Osteoblast (primary cell): ENCODE data around the gene SNX18. TPM values are rescaled to one million over a fixed set of nuclear protein-coding genes. Genes with fewer than 3 reads are reported as not detected.

Experiments used
- DNase-seq: peaks from one replicate; pipeline ENCODE4 v3.0.0; 2011; ENCODE audit warnings: low spot score, mixed read lengths; ENCODE audit not compliant: insufficient read length; ENCODE audit errors: missing footprints
- H2AFZ ChIP-seq: 2 replicates; pipeline ENCODE4 v1.6.0; 2011; ENCODE audit warnings: mild to moderate bottlenecking, low read length
- H3K27ac ChIP-seq: 2 replicates; pipeline ENCODE4 v1.5.1; 2011; ENCODE audit warnings: mild to moderate bottlenecking, low read depth, low read length, moderate library complexity
- H3K27me3 ChIP-seq: 2 replicates; pipeline ENCODE4 v1.6.0; 2012; ENCODE audit warnings: mild to moderate bottlenecking, control low read depth, inconsistent platforms, low read length, moderate library complexity; ENCODE audit not compliant: insufficient read depth
- H3K36me3 ChIP-seq: 2 replicates; pipeline ENCODE4 v1.5.1; 2011; ENCODE audit warnings: mild to moderate bottlenecking, low read length, control low read depth, moderate library complexity; ENCODE audit not compliant: insufficient read depth
- H3K4me1 ChIP-seq: 2 replicates; pipeline ENCODE4 v1.5.1; 2011; ENCODE audit warnings: mild to moderate bottlenecking, low read length, control low read depth, moderate library complexity; ENCODE audit not compliant: insufficient read depth
- H3K4me2 ChIP-seq: 2 replicates; pipeline ENCODE4 v1.6.0; 2011; ENCODE audit warnings: mild to moderate bottlenecking, low read length; ENCODE audit not compliant: insufficient read depth
- H3K4me3 ChIP-seq: fragments of 200-600 bp; sonication (generic); 3 replicates; pipeline ENCODE4 v1.5.1; 2012; ENCODE audit warnings: mild to moderate bottlenecking, low read length, inconsistent platforms; ENCODE audit not compliant: insufficient read depth
- H3K79me2 ChIP-seq: 2 replicates; pipeline ENCODE4 v1.6.0; 2012; ENCODE audit warnings: mild to moderate bottlenecking, low read length, control low read depth, inconsistent platforms; ENCODE audit not compliant: insufficient read depth
- H3K9me3 ChIP-seq: 2 replicates; pipeline ENCODE4 v1.5.1; 2011; ENCODE audit warnings: low read depth, low read length, control low read depth
- H4K20me1 ChIP-seq: 2 replicates; pipeline ENCODE4 v1.6.0; 2012; ENCODE audit warnings: mild to moderate bottlenecking, low read length, control low read depth; ENCODE audit not compliant: insufficient read depth
- total RNA-seq: library from RNA; depleted of rRNA; stranded (reverse); fragments of >200 nt; gene quantifications from 2 replicates; pipeline ENCODE4 v1.2.3, GENCODE V29; 2012
- TF ChIP-seq, protein P1 (sequence below): IDR thresholded peaks from 2 replicates; pipeline ENCODE4 v1.5.1; 2011; ENCODE audit warnings: mild to moderate bottlenecking, low read depth, low read length, moderate library complexity; ENCODE audit errors: extremely low read depth

Gene SNX18
- total RNA-seq, 1 donor, result 86.5 TPM

DNA sequence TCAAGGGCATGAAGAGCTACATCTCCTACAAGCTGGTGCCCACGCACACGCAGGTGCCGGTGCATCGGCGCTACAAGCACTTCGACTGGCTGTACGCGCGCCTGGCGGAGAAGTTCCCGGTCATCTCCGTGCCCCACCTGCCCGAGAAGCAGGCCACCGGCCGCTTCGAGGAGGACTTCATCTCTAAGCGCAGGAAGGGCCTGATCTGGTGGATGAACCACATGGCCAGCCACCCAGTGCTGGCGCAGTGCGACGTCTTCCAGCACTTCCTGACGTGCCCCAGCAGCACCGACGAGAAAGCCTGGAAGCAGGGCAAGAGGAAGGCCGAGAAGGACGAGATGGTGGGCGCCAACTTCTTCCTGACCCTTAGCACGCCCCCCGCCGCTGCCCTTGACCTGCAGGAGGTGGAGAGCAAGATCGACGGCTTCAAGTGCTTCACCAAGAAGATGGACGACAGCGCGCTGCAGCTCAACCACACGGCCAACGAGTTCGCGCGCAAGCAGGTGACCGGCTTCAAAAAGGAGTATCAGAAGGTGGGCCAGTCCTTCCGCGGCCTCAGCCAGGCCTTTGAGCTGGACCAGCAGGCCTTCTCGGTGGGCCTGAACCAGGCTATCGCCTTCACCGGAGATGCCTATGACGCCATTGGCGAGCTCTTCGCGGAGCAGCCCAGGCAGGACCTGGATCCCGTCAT, 1.4 kb downstream of the SNX18 start:
- peak overlapping the region; percentile 88 for H3K4me2 ChIP-seq
- H3K27me3 ChIP-seq, result no peaks in the 10 kb centered on the region
- peaks cover 62% of the 10 kb centered on the region for H3K4me1 ChIP-seq
- H2AFZ ChIP-seq, result no peak overlapping the region
- no peaks in the 10 kb centered on the region for H3K36me3 ChIP-seq
- no peaks in the 10 kb centered on the region for H3K9me3 ChIP-seq
- TF ChIP-seq, protein P1, sequence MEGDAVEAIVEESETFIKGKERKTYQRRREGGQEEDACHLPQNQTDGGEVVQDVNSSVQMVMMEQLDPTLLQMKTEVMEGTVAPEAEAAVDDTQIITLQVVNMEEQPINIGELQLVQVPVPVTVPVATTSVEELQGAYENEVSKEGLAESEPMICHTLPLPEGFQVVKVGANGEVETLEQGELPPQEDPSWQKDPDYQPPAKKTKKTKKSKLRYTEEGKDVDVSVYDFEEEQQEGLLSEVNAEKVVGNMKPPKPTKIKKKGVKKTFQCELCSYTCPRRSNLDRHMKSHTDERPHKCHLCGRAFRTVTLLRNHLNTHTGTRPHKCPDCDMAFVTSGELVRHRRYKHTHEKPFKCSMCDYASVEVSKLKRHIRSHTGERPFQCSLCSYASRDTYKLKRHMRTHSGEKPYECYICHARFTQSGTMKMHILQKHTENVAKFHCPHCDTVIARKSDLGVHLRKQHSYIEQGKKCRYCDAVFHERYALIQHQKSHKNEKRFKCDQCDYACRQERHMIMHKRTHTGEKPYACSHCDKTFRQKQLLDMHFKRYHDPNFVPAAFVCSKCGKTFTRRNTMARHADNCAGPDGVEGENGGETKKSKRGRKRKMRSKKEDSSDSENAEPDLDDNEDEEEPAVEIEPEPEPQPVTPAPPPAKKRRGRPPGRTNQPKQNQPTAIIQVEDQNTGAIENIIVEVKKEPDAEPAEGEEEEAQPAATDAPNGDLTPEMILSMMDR, result no peak
- peaks cover 44% of the 10 kb centered on the region for H4K20me1 ChIP-seq
- H3K4me3 ChIP-seq, result peak overlapping the region; percentile 76
- peaks cover 63% of the 10 kb centered on the region for H3K79me2 ChIP-seq
- H3K27ac ChIP-seq, result peak overlapping the region; percentile 76
- DNase-seq, result no peak

- TF ChIP-seq, protein P1, result no peak
- Histone ChIP-seq H3K27ac (peak overlapping the region; percentile 76), H3K27me3 (no peaks in the 10 kb centered on the region), H3K4me3 (peak overlapping the region; percentile 76), H3K4me2 (peak overlapping the region; percentile 88), H3K79me2 (peaks cover 68% of the 10 kb centered on the region), H2AFZ (no peak overlapping the region), H3K36me3 (no peaks in the 10 kb centered on the region), H4K20me1 (peaks cover 50% of the 10 kb centered on the region), H3K4me1 (peaks cover 64% of the 10 kb centered on the region), H3K9me3 (no peaks in the 10 kb centered on the region)
- no peak for DNase-seq
Measured at GRCh38 chr5:54519509-54519876, 1.9 kb downstream of the SNX18 start.

GRCh38 chr5:54520438-54520846, 2.9 kb downstream of the SNX18 start:
- no peaks in the 10 kb centered on the region for H3K9me3 ChIP-seq
- peaks cover 59% of the 10 kb centered on the region for H4K20me1 ChIP-seq
- peak overlapping the region; percentile 76 for H3K4me3 ChIP-seq
- H3K36me3 ChIP-seq, result no peaks in the 10 kb centered on the region
- TF ChIP-seq, protein P1, result no peak
- peak; percentile 87 for DNase-seq
- no peaks in the 10 kb centered on the region for H3K27me3 ChIP-seq
- peak overlapping the region; percentile 88 for H3K4me2 ChIP-seq
- peak overlapping the region; percentile 30 for H2AFZ ChIP-seq
- peak overlapping the region; percentile 76 for H3K27ac ChIP-seq
- peaks cover 65% of the 10 kb centered on the region for H3K4me1 ChIP-seq
- peaks cover 78% of the 10 kb centered on the region for H3K79me2 ChIP-seq

- Histone ChIP-seq H3K27ac (peak overlapping the region; percentile 76), H3K27me3 (no peaks in the 10 kb centered on the region), H3K36me3 (no peaks in the 10 kb centered on the region), H3K4me3 (peak overlapping the region; percentile 76), H3K9me3 (no peaks in the 10 kb centered on the region), H2AFZ (no peak overlapping the region), H3K4me2 (peak overlapping the region; percentile 88), H4K20me1 (peaks cover 64% of the 10 kb centered on the region), H3K79me2 (peaks cover 82% of the 10 kb centered on the region), H3K4me1 (peaks cover 60% of the 10 kb centered on the region)
- TF ChIP-seq, protein P1, result no peak
- DNase-seq, result no peak
Measured at GRCh38 chr5:54520940-54521339, 3.4 kb downstream of the SNX18 start.
